CD4-positive, alpha-beta T cell treated with Interleukin-6 at 100 ng/mL for 8 hours (primary cell): Measurements from ENCODE around the gene KLHDC8A.
"Not testable (repeated sequence)": the region's sequence is repeated elsewhere in the genome, so short reads cannot be mapped to it uniquely, and the experiment has no call there.

Source experiments
- DNase-seq: peaks from one replicate; pipeline ENCODE4 v3.0.0-alpha.2; 2020; ENCODE audit warnings: mixed read lengths, low spot score

The KLHDC8A gene

DNA sequence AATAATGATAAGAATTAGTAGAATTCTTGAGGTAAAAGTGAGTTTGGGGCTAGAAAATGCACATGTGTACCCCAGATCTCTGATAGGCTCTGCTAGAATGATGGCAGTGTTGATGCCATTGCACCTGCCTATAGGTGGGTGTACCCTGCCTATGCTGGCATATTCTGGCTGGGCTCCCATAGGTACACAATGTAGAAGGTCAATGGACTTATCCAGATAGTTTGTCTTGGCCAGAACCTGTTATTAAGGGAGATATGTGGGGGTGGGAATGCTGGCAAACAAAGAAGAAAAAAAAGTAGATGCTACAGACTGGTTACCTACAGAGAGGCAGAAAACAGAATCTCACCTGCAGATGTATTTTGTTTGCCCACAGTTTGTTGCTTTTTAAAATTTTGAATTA lies 14.1 kb upstream of the KLHDC8A start:
- no peak for DNase-seq

DNA sequence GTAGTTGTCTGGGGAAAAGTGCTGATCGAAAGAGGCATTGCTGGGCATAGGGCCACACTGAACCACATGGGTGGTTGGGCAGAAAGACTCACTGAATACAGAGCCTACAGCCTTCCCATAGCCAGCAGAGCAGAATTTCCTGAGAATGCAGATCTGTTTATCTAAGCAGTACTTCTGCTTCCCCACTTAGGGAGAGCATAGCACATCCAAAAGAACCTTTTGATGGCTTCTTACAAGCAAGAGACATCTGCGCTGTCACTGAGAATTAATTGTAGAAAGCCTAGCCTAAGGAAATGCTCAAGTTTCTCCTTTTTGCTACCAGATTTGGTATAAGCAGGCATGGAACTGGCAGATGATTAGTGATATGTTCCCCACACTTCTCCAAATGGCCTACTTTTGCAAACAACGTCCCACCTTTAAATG lies 13.0 kb upstream of the KLHDC8A start:
- DNase-seq = no peak

DNA sequence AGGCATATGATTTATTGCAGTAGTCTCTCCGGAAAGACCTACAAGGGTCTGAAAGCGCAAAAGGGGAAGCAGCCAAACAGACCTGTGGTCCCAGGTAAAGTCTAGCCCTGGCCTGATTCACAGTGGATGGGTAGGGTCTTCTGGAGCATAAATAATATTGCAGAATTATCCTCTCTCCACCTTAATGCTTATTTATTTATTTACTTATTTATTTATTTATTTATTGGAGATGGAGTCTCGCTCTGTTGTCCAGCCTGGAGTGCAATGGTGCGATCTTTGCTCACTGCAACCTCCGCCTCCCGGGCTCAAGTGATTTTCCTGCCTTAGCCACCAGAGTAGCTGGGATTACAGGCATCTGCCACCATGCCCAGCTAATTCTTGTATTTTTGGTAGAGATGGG lies 11.8 kb upstream of the KLHDC8A start:
- no peak for DNase-seq

DNA sequence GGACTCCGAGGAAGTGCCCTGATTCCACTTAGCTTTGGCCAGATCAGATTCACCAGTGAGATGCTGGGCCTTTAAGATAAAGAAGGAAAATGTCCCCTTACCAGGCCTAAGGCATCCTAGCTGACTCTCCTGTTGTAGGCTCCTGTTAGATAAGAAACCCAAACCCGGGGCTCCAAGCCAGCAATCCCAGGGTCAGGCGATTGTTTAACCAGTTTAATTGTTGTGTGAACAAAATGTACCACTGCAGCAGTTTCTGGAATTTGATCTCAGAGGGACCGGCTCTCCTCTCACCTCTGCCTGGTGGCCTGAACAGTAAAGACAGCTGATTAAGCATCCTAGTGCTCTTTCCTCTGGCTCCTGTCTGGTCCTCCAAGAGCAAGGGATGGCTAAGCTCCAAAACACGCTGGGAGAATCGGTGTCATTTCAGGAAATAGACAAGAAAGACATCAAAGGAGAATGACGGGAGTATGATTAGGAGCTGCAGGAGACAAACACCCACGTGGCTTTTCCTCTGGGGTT lies 9.3 kb upstream of the KLHDC8A start:
- DNase-seq = no peak

DNA sequence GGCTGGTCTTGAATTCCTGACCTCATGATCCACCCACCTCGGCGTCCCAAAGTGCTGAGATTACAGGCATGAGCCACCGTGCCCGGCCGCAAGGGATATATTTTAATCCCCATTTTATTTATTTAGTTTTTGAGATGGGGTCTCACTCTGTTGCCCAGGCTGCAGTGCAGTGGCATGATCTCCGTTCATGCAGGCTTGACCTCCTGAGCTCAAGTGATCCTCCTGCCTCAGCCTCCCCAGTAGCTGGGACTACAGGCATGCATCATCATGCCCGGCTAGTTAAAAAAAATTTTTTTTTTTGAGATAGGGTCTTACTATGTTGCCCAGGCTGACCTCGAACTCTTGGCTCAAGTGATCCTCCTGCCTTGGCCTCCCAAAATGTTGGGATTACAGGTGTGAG lies 8.4 kb upstream of the KLHDC8A start:
- DNase-seq = not testable (repeated sequence)

- DNase-seq = no peak
Measured at GRCh38 chr1:205360891-205361290, 4.2 kb upstream of the KLHDC8A start.

DNA sequence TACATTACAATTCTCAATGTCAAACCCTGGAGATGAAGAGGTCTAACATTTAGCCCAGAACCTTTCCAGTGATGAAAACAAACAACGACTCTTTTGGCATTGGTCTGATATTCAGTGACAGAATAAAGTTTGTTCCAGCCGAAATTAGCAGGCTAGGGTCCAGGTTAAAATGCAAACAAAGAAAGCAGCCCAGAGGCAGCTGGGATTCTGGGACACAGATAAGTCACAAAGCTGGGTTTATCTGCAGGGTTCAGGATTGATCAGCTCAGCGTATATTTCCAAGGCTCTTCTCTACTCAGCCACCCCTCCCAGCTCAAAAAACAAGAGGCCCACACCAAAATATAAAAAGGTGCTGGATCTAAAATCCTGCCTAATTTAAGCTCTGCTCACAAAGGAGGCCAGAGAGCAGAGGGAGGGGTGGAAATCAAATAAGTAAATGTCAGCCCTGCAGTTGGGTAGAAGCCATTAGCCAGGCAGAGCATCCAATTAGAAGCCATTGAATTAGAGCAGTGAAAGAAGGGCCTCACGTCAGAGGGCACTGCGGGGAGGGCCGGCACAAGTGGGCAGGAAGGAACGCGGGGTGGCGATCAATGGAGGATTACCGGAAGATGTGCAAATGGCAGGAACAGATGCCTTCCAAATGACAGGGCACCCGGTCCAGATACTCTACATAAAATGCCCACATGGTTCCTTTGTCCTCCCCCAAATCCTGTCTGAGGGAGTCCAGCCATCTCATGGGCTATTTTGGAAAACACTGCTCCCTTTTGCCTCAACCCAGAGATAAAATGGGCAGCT lies 3.2 kb upstream of the KLHDC8A start:
- DNase-seq = no peak

DNA sequence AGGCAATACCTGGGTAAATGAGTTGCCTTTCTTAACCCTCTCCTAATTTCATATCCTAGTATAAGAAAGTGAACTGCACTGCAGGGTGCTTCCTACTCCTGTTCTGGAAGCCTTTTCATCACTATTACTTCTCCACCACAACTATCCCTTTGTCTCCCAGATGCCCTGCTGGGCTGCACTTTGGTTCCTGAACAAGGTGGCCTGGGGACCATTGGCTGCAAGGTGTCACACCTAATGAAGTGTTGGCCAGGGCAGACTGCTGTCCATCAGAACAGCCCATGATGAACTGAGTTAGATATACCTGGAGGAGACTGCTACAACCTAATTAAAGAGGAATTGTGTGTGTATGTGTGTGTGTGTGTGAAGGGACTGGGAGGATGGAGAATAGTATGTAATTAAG lies 1.9 kb upstream of the KLHDC8A start:
- no peak for DNase-seq

DNA sequence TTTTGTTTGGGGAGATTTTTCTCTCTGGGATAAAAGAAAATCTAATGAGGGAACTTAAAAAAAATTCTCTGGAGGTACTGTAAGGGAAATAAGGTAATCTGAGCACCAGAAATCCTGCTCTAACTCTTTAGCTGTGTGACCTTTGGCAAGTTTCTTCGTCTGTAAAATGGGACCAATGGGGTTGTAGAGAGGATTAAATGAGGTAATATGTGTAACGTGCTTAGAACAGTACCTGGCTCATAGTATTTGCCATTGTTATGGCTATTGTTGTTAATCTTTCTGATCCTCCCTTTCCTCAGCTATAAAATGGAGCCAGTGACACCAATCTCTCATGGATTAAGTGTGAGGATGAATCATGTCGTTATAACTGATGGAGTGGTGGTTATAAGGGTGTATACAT lies 845 bp upstream of the KLHDC8A start:
- no peak for DNase-seq

GRCh38 chr1:205355075-205355453 lies 1.7 kb downstream of the KLHDC8A start:
- no peak for DNase-seq

DNA sequence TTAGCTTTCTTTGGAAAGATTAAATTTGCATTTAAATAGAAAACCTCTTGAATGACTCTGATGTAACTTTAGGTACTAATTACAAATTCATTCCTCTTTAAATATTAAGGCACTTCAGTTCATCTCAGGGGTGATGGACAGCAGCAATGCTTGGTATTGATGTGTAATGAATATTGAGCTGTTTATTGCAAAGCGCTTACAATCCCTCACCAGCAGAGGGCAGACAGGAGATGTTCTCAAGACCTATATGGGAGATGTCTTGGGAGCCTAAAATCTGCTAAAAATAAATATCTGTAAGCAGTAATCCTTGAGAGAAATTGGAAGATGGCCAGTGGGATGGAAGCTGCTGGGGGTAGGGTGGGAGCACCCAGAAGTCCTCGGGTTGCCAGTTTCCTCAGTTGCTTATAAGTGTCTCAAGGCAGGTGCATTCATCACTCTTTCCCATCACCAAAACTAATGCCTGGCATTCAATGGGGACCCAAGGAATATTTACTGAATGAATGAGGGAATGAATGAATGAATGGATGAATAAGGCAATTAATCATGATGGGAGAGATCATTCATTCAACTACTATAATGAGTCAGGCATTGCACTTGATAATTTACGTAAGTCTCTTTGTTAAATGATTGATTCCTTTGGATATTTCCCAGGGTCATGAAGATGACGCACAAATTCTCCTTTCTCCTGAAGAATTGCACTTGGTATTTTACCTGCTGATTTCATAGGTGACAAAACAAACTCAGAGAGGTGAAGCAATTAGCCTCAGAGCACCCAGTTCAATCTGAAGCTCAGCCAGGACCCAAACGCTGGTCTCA lies 2.3 kb downstream of the KLHDC8A start:
- DNase-seq = peak; percentile 64

DNA sequence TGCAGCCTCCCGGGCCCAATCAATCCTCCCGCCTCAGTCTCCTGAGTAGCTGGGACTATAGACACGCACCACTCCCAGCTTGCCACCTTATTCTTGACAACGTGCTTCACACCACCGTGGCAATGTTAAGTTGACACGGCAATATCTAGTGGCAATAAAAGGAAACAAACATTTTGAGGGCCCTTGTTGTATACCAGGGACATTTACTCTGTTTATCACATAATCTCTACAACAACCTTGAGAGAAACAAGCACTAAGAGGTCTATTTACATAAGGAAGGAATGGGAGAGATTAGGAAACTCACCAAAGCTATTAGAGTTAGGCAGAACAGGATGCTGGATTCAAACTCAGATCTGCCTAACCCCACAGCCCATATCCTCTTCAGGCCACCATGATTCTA lies 3.1 kb downstream of the KLHDC8A start:
- DNase-seq = no peak

DNA sequence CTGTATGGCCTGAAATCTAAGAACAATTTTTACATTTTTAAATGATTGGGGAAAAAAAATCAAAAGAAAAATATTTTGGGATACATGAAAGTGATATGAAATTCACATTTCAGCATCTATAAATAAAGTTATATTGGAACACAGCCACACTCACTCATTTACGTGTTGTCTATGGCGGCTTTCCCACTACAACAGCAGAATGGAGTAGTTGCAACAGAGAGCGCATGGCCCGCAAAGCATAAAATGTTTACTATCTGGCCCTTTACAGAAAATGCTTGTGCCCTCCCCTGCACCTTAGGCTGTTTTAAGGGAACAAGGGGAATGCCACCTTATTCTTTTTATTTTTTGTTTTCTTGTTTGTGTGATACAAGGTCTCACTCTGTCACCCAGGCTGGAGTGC lies 3.5 kb downstream of the KLHDC8A start:
- no peak for DNase-seq

- no peak for DNase-seq
Measured at GRCh38 chr1:205351984-205352713, 4.6 kb downstream of the KLHDC8A start.

- no peak for DNase-seq
Measured at GRCh38 chr1:205350691-205351141, 6.0 kb downstream of the KLHDC8A start.

GRCh38 chr1:205350124-205350523 lies 6.6 kb downstream of the KLHDC8A start:
- no peak for DNase-seq

- no peak for DNase-seq
Measured at GRCh38 chr1:205348554-205349487, 7.9 kb downstream of the KLHDC8A start.

- no peak for DNase-seq
Measured at GRCh38 chr1:205346956-205347574, 9.7 kb downstream of the KLHDC8A start.

DNA sequence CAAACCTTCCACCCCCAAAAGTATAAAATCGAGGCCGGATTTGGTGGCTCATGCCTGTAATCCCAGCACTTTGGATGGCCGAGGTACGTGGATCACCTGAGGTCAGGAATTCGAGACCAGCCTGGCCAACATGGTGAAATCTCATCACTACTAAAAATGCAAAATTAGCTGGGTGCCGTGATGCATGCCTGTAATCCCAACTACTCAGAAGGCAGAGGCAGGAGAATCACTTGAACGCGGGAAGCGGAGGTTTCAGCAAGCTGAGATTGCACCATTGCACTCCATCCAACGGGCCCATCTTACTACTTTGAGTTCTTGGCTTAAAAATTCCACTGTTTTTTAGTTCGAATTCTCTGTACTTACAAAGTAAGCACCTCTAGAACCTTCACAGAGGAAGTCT lies 11.0 kb downstream of the KLHDC8A start:
- no peak for DNase-seq

DNA sequence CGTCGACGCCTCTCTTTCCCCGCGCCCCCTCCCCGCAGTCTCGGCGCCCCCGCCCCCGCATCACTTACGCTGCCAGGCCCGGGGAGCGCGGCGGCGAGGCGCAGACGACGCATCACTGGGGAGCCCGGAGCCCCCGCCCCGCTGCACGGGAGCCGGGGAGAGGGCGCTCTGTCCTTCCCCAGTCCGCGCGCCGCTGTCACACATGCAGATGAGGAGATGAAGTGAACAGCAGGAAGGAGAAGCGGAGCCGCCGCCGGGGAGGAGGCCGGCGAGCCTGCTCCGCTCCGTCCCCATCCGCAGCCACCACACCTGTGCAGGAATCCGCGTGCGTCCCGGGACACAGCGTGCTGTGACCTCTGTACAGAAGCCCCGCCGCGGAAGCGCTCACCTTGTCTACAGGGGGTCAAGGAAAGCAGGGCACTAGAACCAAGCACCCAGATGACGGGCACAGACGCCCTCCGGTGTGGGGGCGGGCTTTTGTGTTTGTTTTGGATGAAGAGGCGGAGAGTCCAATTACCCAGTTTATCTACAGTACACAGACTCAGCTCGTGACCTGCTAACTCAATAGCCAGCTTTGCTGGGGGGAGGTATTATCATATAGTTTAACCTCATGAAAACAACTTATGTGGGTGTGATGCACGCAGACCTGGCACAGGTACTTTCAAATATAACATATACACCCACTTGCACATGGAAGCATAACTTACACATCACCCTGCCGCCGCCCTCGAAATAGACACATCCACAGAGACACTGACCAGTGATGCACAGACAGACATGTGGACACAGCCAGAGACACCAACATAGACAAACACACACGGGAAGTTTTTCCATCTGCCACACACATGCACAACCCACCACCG lies 12.4 kb downstream of the KLHDC8A start:
- DNase-seq = peak; percentile 24
